ENCODE measurements around the gene C1QTNF9B.

GRCh38 chr13:23902975-23903905 lies 5.9 kb upstream of the C1QTNF9B start:
- no peak for TF ChIP-seq POLR2A (IDR thresholded peaks at IDR 0.05; ENCODE audit: low read depth, low read length)
- TF ChIP-seq POLR2AphosphoS5 (IDR thresholded peaks at IDR 0.05; ENCODE audit: low read depth, low read length): no peak
- no peak for TF ChIP-seq TAF1 (IDR thresholded peaks at IDR 0.05; ENCODE audit: borderline replicate concordance, low read depth, low read length)

Data from GM12892 (cell line).